ENCODE measurements around the gene HOMER2. TPM values are rescaled to one million over a fixed set of nuclear protein-coding genes. Genes with fewer than 3 reads are reported as not detected.
A peak's percentile ranks its signal among the peaks of the same experiment; 100 is the strongest.

The HOMER2 gene
- total and polyA plus RNA-seq, 4 donors = 4.3 to 62.0 (median 23.6) TPM

- no peak for TF ChIP-seq TAF1 (conservative IDR thresholded peaks at IDR 0.05)
- peak in 1 of 2 donors; percentile 27 for TF ChIP-seq RXRA (IDR thresholded peaks at IDR 0.05)
- no peak for DNase-seq (ENCODE audit: low spot score)
- Histone ChIP-seq H3K9ac (ENCODE audit: low read depth in 1 of 2, low read length in 2 of 2) (no peak overlapping the region), H3K4me3 (ENCODE audit: low read depth in 1 of 3, low read length in 3 of 3) (no peak overlapping the region), H3K9me3 (ENCODE audit: control insufficient read depth in 4 of 4, low read length in 3 of 4) (no peaks in the 10 kb centered on the region), H3K27ac (ENCODE audit: low read depth in 1 of 2, low read length in 2 of 2) (peak overlapping the region in 1 of 2 donors; percentile 36), H3K4me1 (ENCODE audit: control insufficient read depth in 4 of 4, insufficient read depth in 4 of 4, low read length in 3 of 4) (peaks cover 3 to 38% (median 22%) of the 10 kb centered on the region in 4 donors), H3K36me3 (ENCODE audit: control insufficient read depth in 4 of 4, insufficient read depth in 3 of 4, low read depth in 1 of 4, low read length in 3 of 4) (no peaks in the 10 kb centered on the region), H3K27me3 (ENCODE audit: control insufficient read depth in 4 of 4, insufficient read depth in 4 of 4, low read length in 3 of 4) (no peaks in the 10 kb centered on the region)
- WGBS = 62% methylated on average over 6 of the region's 6 CpGs
Measured at GRCh38 chr15:82901114-82901805, 51.3 kb downstream of the HOMER2 start.

DNA sequence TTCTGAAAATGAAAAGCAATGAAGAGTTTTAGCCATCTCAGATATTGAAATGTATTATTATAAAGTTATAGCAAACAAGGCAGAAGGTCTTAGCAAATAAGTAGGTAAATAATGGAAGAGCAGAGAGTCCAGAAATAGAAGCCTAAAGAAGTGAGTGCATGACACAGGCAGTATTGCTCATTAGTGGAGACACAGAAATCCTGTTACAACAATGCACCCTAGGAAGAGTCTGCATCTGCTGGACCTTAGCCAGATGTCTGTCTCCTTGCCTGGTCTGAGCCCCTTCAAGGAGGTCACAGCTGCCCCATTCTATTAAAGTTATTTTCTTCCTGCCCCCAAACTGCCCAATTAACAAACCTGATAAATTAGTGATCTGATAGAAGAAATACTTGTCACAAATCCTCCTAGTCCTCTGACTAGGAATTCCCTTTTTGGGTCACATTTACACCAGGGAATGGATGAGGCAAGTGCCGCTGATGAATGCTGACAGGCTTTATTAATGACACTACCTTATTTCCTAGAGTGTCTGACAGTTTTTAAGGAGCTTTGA, 51.9 kb downstream of the HOMER2 start:
- peak overlapping the region in 1 of 2 donors; percentile 36 for H3K27ac ChIP-seq (ENCODE audit: low read depth in 1 of 2, low read length in 2 of 2)
- TF ChIP-seq TAF1 (conservative IDR thresholded peaks at IDR 0.05) (no peak), SP1 (IDR thresholded peaks at IDR 0.05) (no peak), HNF4G (IDR thresholded peaks at IDR 0.05) (no peak), YY1 (IDR thresholded peaks at IDR 0.05) (no peak), HNF4A (conservative IDR thresholded peaks at IDR 0.05) (no peak), RXRA (IDR thresholded peaks at IDR 0.05) (no peak), NR2F2 (IDR thresholded peaks at IDR 0.05) (no peak), FOXA1 (IDR thresholded peaks at IDR 0.05) (no peak), JUND (IDR thresholded peaks at IDR 0.05) (no peak), FOXA2 (IDR thresholded peaks at IDR 0.05) (no peak), RAD21 (IDR thresholded peaks at IDR 0.05) (no peak), EGR1 (IDR thresholded peaks at IDR 0.05; ENCODE audit: low read depth in 2 of 2) (no peak), GABPA (IDR thresholded peaks at IDR 0.05 in 1 of 2, conservative IDR thresholded peaks at IDR 0.05 in 1 of 2) (no peak)
- TF ChIP-seq, protein P1, sequence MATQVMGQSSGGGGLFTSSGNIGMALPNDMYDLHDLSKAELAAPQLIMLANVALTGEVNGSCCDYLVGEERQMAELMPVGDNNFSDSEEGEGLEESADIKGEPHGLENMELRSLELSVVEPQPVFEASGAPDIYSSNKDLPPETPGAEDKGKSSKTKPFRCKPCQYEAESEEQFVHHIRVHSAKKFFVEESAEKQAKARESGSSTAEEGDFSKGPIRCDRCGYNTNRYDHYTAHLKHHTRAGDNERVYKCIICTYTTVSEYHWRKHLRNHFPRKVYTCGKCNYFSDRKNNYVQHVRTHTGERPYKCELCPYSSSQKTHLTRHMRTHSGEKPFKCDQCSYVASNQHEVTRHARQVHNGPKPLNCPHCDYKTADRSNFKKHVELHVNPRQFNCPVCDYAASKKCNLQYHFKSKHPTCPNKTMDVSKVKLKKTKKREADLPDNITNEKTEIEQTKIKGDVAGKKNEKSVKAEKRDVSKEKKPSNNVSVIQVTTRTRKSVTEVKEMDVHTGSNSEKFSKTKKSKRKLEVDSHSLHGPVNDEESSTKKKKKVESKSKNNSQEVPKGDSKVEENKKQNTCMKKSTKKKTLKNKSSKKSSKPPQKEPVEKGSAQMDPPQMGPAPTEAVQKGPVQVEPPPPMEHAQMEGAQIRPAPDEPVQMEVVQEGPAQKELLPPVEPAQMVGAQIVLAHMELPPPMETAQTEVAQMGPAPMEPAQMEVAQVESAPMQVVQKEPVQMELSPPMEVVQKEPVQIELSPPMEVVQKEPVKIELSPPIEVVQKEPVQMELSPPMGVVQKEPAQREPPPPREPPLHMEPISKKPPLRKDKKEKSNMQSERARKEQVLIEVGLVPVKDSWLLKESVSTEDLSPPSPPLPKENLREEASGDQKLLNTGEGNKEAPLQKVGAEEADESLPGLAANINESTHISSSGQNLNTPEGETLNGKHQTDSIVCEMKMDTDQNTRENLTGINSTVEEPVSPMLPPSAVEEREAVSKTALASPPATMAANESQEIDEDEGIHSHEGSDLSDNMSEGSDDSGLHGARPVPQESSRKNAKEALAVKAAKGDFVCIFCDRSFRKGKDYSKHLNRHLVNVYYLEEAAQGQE (IDR thresholded peaks at IDR 0.05) = no peak
- TF ChIP-seq, protein P2, sequence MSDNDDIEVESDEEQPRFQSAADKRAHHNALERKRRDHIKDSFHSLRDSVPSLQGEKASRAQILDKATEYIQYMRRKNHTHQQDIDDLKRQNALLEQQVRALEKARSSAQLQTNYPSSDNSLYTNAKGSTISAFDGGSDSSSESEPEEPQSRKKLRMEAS (IDR thresholded peaks at IDR 0.05) = no peak
- TF ChIP-seq, protein P3, sequence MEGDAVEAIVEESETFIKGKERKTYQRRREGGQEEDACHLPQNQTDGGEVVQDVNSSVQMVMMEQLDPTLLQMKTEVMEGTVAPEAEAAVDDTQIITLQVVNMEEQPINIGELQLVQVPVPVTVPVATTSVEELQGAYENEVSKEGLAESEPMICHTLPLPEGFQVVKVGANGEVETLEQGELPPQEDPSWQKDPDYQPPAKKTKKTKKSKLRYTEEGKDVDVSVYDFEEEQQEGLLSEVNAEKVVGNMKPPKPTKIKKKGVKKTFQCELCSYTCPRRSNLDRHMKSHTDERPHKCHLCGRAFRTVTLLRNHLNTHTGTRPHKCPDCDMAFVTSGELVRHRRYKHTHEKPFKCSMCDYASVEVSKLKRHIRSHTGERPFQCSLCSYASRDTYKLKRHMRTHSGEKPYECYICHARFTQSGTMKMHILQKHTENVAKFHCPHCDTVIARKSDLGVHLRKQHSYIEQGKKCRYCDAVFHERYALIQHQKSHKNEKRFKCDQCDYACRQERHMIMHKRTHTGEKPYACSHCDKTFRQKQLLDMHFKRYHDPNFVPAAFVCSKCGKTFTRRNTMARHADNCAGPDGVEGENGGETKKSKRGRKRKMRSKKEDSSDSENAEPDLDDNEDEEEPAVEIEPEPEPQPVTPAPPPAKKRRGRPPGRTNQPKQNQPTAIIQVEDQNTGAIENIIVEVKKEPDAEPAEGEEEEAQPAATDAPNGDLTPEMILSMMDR (IDR thresholded peaks at IDR 0.05; ENCODE audit: low read depth, low read length, missing input control) = no peak
- TF ChIP-seq, protein P4, sequence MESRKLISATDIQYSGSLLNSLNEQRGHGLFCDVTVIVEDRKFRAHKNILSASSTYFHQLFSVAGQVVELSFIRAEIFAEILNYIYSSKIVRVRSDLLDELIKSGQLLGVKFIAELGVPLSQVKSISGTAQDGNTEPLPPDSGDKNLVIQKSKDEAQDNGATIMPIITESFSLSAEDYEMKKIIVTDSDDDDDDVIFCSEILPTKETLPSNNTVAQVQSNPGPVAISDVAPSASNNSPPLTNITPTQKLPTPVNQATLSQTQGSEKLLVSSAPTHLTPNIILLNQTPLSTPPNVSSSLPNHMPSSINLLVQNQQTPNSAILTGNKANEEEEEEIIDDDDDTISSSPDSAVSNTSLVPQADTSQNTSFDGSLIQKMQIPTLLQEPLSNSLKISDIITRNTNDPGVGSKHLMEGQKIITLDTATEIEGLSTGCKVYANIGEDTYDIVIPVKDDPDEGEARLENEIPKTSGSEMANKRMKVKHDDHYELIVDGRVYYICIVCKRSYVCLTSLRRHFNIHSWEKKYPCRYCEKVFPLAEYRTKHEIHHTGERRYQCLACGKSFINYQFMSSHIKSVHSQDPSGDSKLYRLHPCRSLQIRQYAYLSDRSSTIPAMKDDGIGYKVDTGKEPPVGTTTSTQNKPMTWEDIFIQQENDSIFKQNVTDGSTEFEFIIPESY (IDR thresholded peaks at IDR 0.05) = no peak
- TF ChIP-seq, protein P5, sequence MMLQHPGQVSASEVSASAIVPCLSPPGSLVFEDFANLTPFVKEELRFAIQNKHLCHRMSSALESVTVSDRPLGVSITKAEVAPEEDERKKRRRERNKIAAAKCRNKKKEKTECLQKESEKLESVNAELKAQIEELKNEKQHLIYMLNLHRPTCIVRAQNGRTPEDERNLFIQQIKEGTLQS (IDR thresholded peaks at IDR 0.05) = no peak
- 67% methylated on average over 1 of the region's 1 CpG for WGBS
- no peaks in the 10 kb centered on the region for H3K9me3 ChIP-seq (ENCODE audit: control insufficient read depth in 4 of 4, low read length in 3 of 4)
- no peak overlapping the region for H3K9ac ChIP-seq (ENCODE audit: low read depth in 1 of 2, low read length in 2 of 2)
- H3K4me3 ChIP-seq (ENCODE audit: low read depth in 1 of 3, low read length in 3 of 3) = no peak overlapping the region
- no peaks in the 10 kb centered on the region for H3K27me3 ChIP-seq (ENCODE audit: control insufficient read depth in 4 of 4, insufficient read depth in 4 of 4, low read length in 3 of 4)
- no peaks in the 10 kb centered on the region for H3K36me3 ChIP-seq (ENCODE audit: control insufficient read depth in 4 of 4, insufficient read depth in 3 of 4, low read depth in 1 of 4, low read length in 3 of 4)
- no peak for DNase-seq (ENCODE audit: low spot score)
- peaks cover 3 to 38% (median 22%) of the 10 kb centered on the region in 4 donors for H3K4me1 ChIP-seq (ENCODE audit: control insufficient read depth in 4 of 4, insufficient read depth in 4 of 4, low read length in 3 of 4)
